Erythroblast (primary cell): ENCODE measurements around the gene THSD4.

Experiments used
- GATA1 ChIP-seq: IDR thresholded peaks from 2 replicates; pipeline ENCODE4 v1.6.1; 2011; ENCODE audit warnings: low read depth, mild to moderate bottlenecking, control low read depth, low read length, moderate library complexity
- POLR2A ChIP-seq: IDR thresholded peaks from 2 replicates; pipeline ENCODE4 v1.6.1; 2011; ENCODE audit warnings: mild to moderate bottlenecking, low read length

GRCh38 chr15:71830981-71831380 lies 715.7 kb downstream of the THSD4 start:
- TF ChIP-seq POLR2A (no peak), GATA1 (no peak)
